Measurements from ENCODE around the gene FCAR. TPM values are rescaled to one million over a fixed set of nuclear protein-coding genes. Genes with fewer than 3 reads are reported as not detected.
"Not testable (repeated sequence)": the region's sequence is repeated elsewhere in the genome, so short reads cannot be mapped to it uniquely, and the experiment has no call there.

Gene FCAR
- total RNA-seq, 2 donors from 2014 or later, result not detected

GRCh38 chr19:54875506-54875905, 1.5 kb downstream of the FCAR start:
- Mint-ChIP-seq H3K4me1 (no peaks in the 10 kb centered on the region), H3K36me3 (ENCODE audit: low read depth) (no peaks in the 10 kb centered on the region), H3K27me3 (peaks cover 14% of the 10 kb centered on the region), H3K9me3 (no peaks in the 10 kb centered on the region), H3K27ac (no peak overlapping the region), H3K4me3 (no peak overlapping the region)
- ATAC-seq (replicated peaks), result no peak

GRCh38 chr19:54877471-54877870, 3.4 kb downstream of the FCAR start:
- Mint-ChIP-seq H3K27me3 (peaks cover 16% of the 10 kb centered on the region), H3K9me3 (no peaks in the 10 kb centered on the region), H3K27ac (no peak overlapping the region), H3K4me3 (no peak overlapping the region), H3K36me3 (ENCODE audit: low read depth) (no peaks in the 10 kb centered on the region), H3K4me1 (no peaks in the 10 kb centered on the region)
- no peak for ATAC-seq (replicated peaks)

GRCh38 chr19:54881884-54882283, 7.8 kb downstream of the FCAR start:
- no peaks in the 10 kb centered on the region for H3K4me1 Mint-ChIP-seq
- H3K27me3 Mint-ChIP-seq, result peaks cover 17% of the 10 kb centered on the region
- no peak overlapping the region for H3K27ac Mint-ChIP-seq
- H3K9me3 Mint-ChIP-seq, result no peaks in the 10 kb centered on the region
- H3K4me3 Mint-ChIP-seq, result no peak overlapping the region
- no peaks in the 10 kb centered on the region for H3K36me3 Mint-ChIP-seq (ENCODE audit: low read depth)
- ATAC-seq (replicated peaks), result no peak

GRCh38 chr19:54882758-54883157, 8.7 kb downstream of the FCAR start:
- Mint-ChIP-seq H3K4me3 (no peak overlapping the region), H3K36me3 (ENCODE audit: low read depth) (no peaks in the 10 kb centered on the region), H3K27me3 (peaks cover 17% of the 10 kb centered on the region), H3K4me1 (no peaks in the 10 kb centered on the region), H3K9me3 (no peaks in the 10 kb centered on the region), H3K27ac (no peak overlapping the region)
- ATAC-seq (replicated peaks), result no peak

- no peaks in the 10 kb centered on the region for H3K4me1 Mint-ChIP-seq
- ATAC-seq (replicated peaks), result no peak
- H3K27me3 Mint-ChIP-seq, result peaks cover 17% of the 10 kb centered on the region
- no peak overlapping the region for H3K27ac Mint-ChIP-seq
- H3K36me3 Mint-ChIP-seq (ENCODE audit: low read depth), result no peaks in the 10 kb centered on the region
- no peak overlapping the region for H3K4me3 Mint-ChIP-seq
- no peaks in the 10 kb centered on the region for H3K9me3 Mint-ChIP-seq
Observed at GRCh38 chr19:54883228-54883627, 9.2 kb downstream of the FCAR start.

GRCh38 chr19:54888239-54888638, 14.2 kb downstream of the FCAR start:
- H3K9me3 Mint-ChIP-seq, result no peaks in the 10 kb centered on the region
- H3K36me3 Mint-ChIP-seq (ENCODE audit: low read depth), result no peaks in the 10 kb centered on the region
- no peak overlapping the region for H3K27ac Mint-ChIP-seq
- no peaks in the 10 kb centered on the region for H3K4me1 Mint-ChIP-seq
- ATAC-seq (replicated peaks), result no peak
- peaks cover 6% of the 10 kb centered on the region for H3K27me3 Mint-ChIP-seq
- H3K4me3 Mint-ChIP-seq, result no peak overlapping the region

GRCh38 chr19:54889566-54889965, 15.5 kb downstream of the FCAR start:
- Mint-ChIP-seq H3K4me3 (no peak overlapping the region), H3K9me3 (no peaks in the 10 kb centered on the region), H3K27me3 (peaks cover 6% of the 10 kb centered on the region), H3K36me3 (ENCODE audit: low read depth) (no peaks in the 10 kb centered on the region), H3K4me1 (no peaks in the 10 kb centered on the region), H3K27ac (no peak overlapping the region)
- ATAC-seq (replicated peaks), result no peak

- no peak overlapping the region for H3K4me3 Mint-ChIP-seq
- ATAC-seq (replicated peaks), result no peak
- no peak overlapping the region for H3K27ac Mint-ChIP-seq
- H3K4me1 Mint-ChIP-seq, result no peaks in the 10 kb centered on the region
- no peaks in the 10 kb centered on the region for H3K36me3 Mint-ChIP-seq (ENCODE audit: low read depth)
- no peaks in the 10 kb centered on the region for H3K9me3 Mint-ChIP-seq
- H3K27me3 Mint-ChIP-seq, result peaks cover 16% of the 10 kb centered on the region
Observed at GRCh38 chr19:54893406-54893805, 19.4 kb downstream of the FCAR start.

- H3K9me3 Mint-ChIP-seq; H3K36me3 Mint-ChIP-seq (ENCODE audit: low read depth); ATAC-seq (replicated peaks); H3K4me1 Mint-ChIP-seq; H3K27ac Mint-ChIP-seq; H3K4me3 Mint-ChIP-seq: not testable (repeated sequence)
- peaks cover 23% of the 10 kb centered on the region for H3K27me3 Mint-ChIP-seq
Observed at GRCh38 chr19:54894106-54894505, 20.1 kb downstream of the FCAR start.

- no peak overlapping the region for H3K27ac Mint-ChIP-seq
- H3K27me3 Mint-ChIP-seq, result peaks cover 29% of the 10 kb centered on the region
- no peak for ATAC-seq (replicated peaks)
- no peaks in the 10 kb centered on the region for H3K36me3 Mint-ChIP-seq (ENCODE audit: low read depth)
- H3K9me3 Mint-ChIP-seq, result no peaks in the 10 kb centered on the region
- H3K4me3 Mint-ChIP-seq, result no peak overlapping the region
- no peaks in the 10 kb centered on the region for H3K4me1 Mint-ChIP-seq
Observed at GRCh38 chr19:54896036-54896435, 22.0 kb downstream of the FCAR start.

- H3K9me3 Mint-ChIP-seq; H3K36me3 Mint-ChIP-seq (ENCODE audit: low read depth); H3K27ac Mint-ChIP-seq; H3K4me1 Mint-ChIP-seq; ATAC-seq (replicated peaks); H3K4me3 Mint-ChIP-seq: not testable (repeated sequence)
- peaks cover 29% of the 10 kb centered on the region for H3K27me3 Mint-ChIP-seq
Observed at GRCh38 chr19:54898685-54899084, 24.6 kb downstream of the FCAR start.

- H3K27me3 Mint-ChIP-seq, result peaks cover 29% of the 10 kb centered on the region
- H3K27ac Mint-ChIP-seq; H3K9me3 Mint-ChIP-seq; H3K36me3 Mint-ChIP-seq (ENCODE audit: low read depth); H3K4me3 Mint-ChIP-seq; H3K4me1 Mint-ChIP-seq; ATAC-seq (replicated peaks): not testable (repeated sequence)
Observed at GRCh38 chr19:54899646-54900045, 25.6 kb downstream of the FCAR start.

GRCh38 chr19:54901153-54901552, 27.1 kb downstream of the FCAR start:
- ATAC-seq (replicated peaks); H3K36me3 Mint-ChIP-seq (ENCODE audit: low read depth); H3K4me1 Mint-ChIP-seq; H3K9me3 Mint-ChIP-seq; H3K4me3 Mint-ChIP-seq; H3K27ac Mint-ChIP-seq: not testable (repeated sequence)
- peaks cover 34% of the 10 kb centered on the region for H3K27me3 Mint-ChIP-seq

GRCh38 chr19:54902061-54902460, 28.0 kb downstream of the FCAR start:
- H3K9me3 Mint-ChIP-seq, result no peaks in the 10 kb centered on the region
- no peaks in the 10 kb centered on the region for H3K4me1 Mint-ChIP-seq
- no peak for ATAC-seq (replicated peaks)
- no peaks in the 10 kb centered on the region for H3K36me3 Mint-ChIP-seq (ENCODE audit: low read depth)
- H3K27ac Mint-ChIP-seq, result no peak overlapping the region
- peaks cover 28% of the 10 kb centered on the region for H3K27me3 Mint-ChIP-seq
- H3K4me3 Mint-ChIP-seq, result no peak overlapping the region

GRCh38 chr19:54903303-54903702, 29.3 kb downstream of the FCAR start:
- Mint-ChIP-seq H3K27ac (no peak overlapping the region), H3K4me1 (no peaks in the 10 kb centered on the region), H3K27me3 (peaks cover 21% of the 10 kb centered on the region), H3K9me3 (no peaks in the 10 kb centered on the region), H3K36me3 (ENCODE audit: low read depth) (no peaks in the 10 kb centered on the region), H3K4me3 (no peak overlapping the region)
- ATAC-seq (replicated peaks), result no peak

GRCh38 chr19:54904261-54904660, 30.2 kb downstream of the FCAR start:
- not testable (repeated sequence) for H3K9me3 Mint-ChIP-seq; H3K4me3 Mint-ChIP-seq; H3K27ac Mint-ChIP-seq; H3K4me1 Mint-ChIP-seq; H3K36me3 Mint-ChIP-seq (ENCODE audit: low read depth); ATAC-seq (replicated peaks)
- H3K27me3 Mint-ChIP-seq, result peaks cover 13% of the 10 kb centered on the region

All from activated T-helper 17 cell treated with anti-CD3 and anti-CD28 coated beads, Interleukin-2, amount 50 U/mL, for 72 hours (primary cell).